Measurements from ENCODE around the gene XRN1. TPM values are rescaled to one million over a fixed set of nuclear protein-coding genes. Genes with fewer than 3 reads are reported as not detected.

Gene XRN1
- total RNA-seq, 1 experiment from 2014 or later: 23.3 TPM

- no peak for DNase-seq
- Mint-ChIP-seq H3K4me1 (ENCODE audit: low read depth, unreplicated experiment) (no peaks in the 10 kb centered on the region), H3K27ac (ENCODE audit: unreplicated experiment) (no peak overlapping the region), H3K4me3 (ENCODE audit: unreplicated experiment) (no peak overlapping the region), H3K27me3 (ENCODE audit: insufficient read depth, unreplicated experiment) (no peaks in the 10 kb centered on the region), H3K9me3 (ENCODE audit: unreplicated experiment) (peaks cover 20% of the 10 kb centered on the region), H3K36me3 (ENCODE audit: insufficient read depth, unreplicated experiment) (no peaks in the 10 kb centered on the region)
- intact Hi-C loops (cut with micrococcal nuclease; ENCODE audit: unreplicated experiment): no loop called here
- Histone ChIP-seq H3K4me1 (0 out of 2 replicates have a peak, but pooled peaks cover 4% of the 10 kb centered on the region), H3K9me3 (peaks cover 30% of the 10 kb centered on the region), H3K27me3 (replicated peaks; ENCODE audit: control insufficient read depth, insufficient read depth, low read length) (no peaks in the 10 kb centered on the region), H3K4me3 (ENCODE audit: low read depth, low read length) (no peak overlapping the region), H3K36me3 (ENCODE audit: control insufficient read depth, insufficient read depth, low read length) (no peaks in the 10 kb centered on the region)
- TF ChIP-seq, protein P1, sequence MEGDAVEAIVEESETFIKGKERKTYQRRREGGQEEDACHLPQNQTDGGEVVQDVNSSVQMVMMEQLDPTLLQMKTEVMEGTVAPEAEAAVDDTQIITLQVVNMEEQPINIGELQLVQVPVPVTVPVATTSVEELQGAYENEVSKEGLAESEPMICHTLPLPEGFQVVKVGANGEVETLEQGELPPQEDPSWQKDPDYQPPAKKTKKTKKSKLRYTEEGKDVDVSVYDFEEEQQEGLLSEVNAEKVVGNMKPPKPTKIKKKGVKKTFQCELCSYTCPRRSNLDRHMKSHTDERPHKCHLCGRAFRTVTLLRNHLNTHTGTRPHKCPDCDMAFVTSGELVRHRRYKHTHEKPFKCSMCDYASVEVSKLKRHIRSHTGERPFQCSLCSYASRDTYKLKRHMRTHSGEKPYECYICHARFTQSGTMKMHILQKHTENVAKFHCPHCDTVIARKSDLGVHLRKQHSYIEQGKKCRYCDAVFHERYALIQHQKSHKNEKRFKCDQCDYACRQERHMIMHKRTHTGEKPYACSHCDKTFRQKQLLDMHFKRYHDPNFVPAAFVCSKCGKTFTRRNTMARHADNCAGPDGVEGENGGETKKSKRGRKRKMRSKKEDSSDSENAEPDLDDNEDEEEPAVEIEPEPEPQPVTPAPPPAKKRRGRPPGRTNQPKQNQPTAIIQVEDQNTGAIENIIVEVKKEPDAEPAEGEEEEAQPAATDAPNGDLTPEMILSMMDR (IDR thresholded peaks at IDR 0.05; ENCODE audit: insufficient read depth in 1 of 2, low read depth in 1 of 2, low read length in 1 of 2, severe bottlenecking in 1 of 2, unreplicated experiment in 1 of 2): no peak
- ChIA-PET POLR2A (no interaction called here), CTCF (no interaction called here)
- no TSS peak for BruUV-seq (replicated peaks)
Measured at GRCh38 chr3:142287866-142288638, 159.8 kb downstream of the XRN1 start.

DNA sequence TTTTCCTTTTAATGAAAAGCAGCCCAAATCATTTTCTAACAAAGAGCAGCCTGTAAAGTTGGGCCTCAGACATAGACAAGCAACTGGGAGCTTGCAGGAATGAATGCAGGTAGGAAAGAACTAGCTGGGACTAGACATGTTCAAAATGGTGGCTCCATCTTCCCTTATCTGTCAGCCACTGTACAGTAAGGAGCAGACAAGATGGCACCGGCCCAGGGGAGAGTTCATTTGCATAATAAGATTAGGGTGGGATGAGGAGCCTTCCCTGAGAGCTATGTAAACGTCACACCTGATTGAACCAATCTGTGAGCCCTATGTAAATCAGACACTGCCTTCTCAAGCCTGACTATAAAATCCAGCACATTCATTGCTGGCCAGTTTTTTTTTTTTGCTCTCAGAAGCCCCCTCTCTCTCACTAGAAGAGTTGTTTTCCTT, 162.7 kb downstream of the XRN1 start:
- Histone ChIP-seq H3K27me3 (replicated peaks; ENCODE audit: control insufficient read depth, insufficient read depth, low read length) (no peaks in the 10 kb centered on the region), H3K9me3 (peaks cover 30% of the 10 kb centered on the region), H3K4me1 (0 out of 2 replicates have a peak, but pooled peaks cover 4% of the 10 kb centered on the region), H3K4me3 (ENCODE audit: low read depth, low read length) (no peak overlapping the region), H3K36me3 (ENCODE audit: control insufficient read depth, insufficient read depth, low read length) (no peaks in the 10 kb centered on the region)
- intact Hi-C loops (cut with micrococcal nuclease; ENCODE audit: unreplicated experiment): no loop called here
- H3K4me1 Mint-ChIP-seq (ENCODE audit: low read depth, unreplicated experiment): no peaks in the 10 kb centered on the region
- no peaks in the 10 kb centered on the region for H3K27me3 Mint-ChIP-seq (ENCODE audit: insufficient read depth, unreplicated experiment)
- no TSS peak for BruUV-seq (replicated peaks)
- no peak overlapping the region for H3K4me3 Mint-ChIP-seq (ENCODE audit: unreplicated experiment)
- TF ChIP-seq, protein P1 (IDR thresholded peaks at IDR 0.05; ENCODE audit: insufficient read depth in 1 of 2, low read depth in 1 of 2, low read length in 1 of 2, severe bottlenecking in 1 of 2, unreplicated experiment in 1 of 2): no peak
- no peaks in the 10 kb centered on the region for H3K36me3 Mint-ChIP-seq (ENCODE audit: insufficient read depth, unreplicated experiment)
- peak; percentile 15 to 59 for DNase-seq
- H3K9me3 Mint-ChIP-seq (ENCODE audit: unreplicated experiment): peaks cover 20% of the 10 kb centered on the region
- no peak overlapping the region for H3K27ac Mint-ChIP-seq (ENCODE audit: unreplicated experiment)
- POLR2A ChIA-PET: no interaction called here
- CTCF ChIA-PET: interaction anchor here (0.6 kb wide), 2 partner anchors 159 to 162 kb away, joined by 3 to 4 read pairs; no protein-coding TSS in a partner anchor

GRCh38 chr3:142282503-142282902, 165.3 kb downstream of the XRN1 start:
- H3K9me3 ChIP-seq: peaks cover 10% of the 10 kb centered on the region
- H3K4me1 ChIP-seq: 0 out of 2 replicates have a peak, but pooled peaks cover 4% of the 10 kb centered on the region
- Mint-ChIP-seq H3K9me3 (ENCODE audit: unreplicated experiment) (peaks cover 9% of the 10 kb centered on the region), H3K27ac (ENCODE audit: unreplicated experiment) (no peak overlapping the region), H3K4me1 (ENCODE audit: low read depth, unreplicated experiment) (no peaks in the 10 kb centered on the region), H3K4me3 (ENCODE audit: unreplicated experiment) (no peak overlapping the region), H3K36me3 (ENCODE audit: insufficient read depth, unreplicated experiment) (no peaks in the 10 kb centered on the region), H3K27me3 (ENCODE audit: insufficient read depth, unreplicated experiment) (no peaks in the 10 kb centered on the region)
- ChIA-PET POLR2A (no interaction called here), CTCF (no interaction called here)
- H3K4me3 ChIP-seq (ENCODE audit: low read depth, low read length): no peak overlapping the region
- DNase-seq: no peak
- no peaks in the 10 kb centered on the region for H3K36me3 ChIP-seq (ENCODE audit: control insufficient read depth, insufficient read depth, low read length)
- no peaks in the 10 kb centered on the region for H3K27me3 ChIP-seq (replicated peaks; ENCODE audit: control insufficient read depth, insufficient read depth, low read length)
- TF ChIP-seq, protein P1 (IDR thresholded peaks at IDR 0.05; ENCODE audit: insufficient read depth in 1 of 2, low read depth in 1 of 2, low read length in 1 of 2, severe bottlenecking in 1 of 2, unreplicated experiment in 1 of 2): no peak
- no TSS peak for BruUV-seq (replicated peaks)
- intact Hi-C loops (cut with micrococcal nuclease; ENCODE audit: unreplicated experiment): no loop called here

Data from Caco-2 (cell line).